SH-SY5Y (cell line): Measurements from ENCODE around the gene BPIFB4.

Experiments used
- GATA2 ChIP-seq: IDR thresholded peaks from 2 replicates; pipeline ENCODE4 v1.6.1; 2011; ENCODE audit warnings: mild to moderate bottlenecking, low read depth, low read length
- GATA3 ChIP-seq: IDR thresholded peaks from 2 replicates; pipeline ENCODE4 v1.6.1; 2011; ENCODE audit warnings: low read depth, mild to moderate bottlenecking, low read length, moderate library complexity

DNA sequence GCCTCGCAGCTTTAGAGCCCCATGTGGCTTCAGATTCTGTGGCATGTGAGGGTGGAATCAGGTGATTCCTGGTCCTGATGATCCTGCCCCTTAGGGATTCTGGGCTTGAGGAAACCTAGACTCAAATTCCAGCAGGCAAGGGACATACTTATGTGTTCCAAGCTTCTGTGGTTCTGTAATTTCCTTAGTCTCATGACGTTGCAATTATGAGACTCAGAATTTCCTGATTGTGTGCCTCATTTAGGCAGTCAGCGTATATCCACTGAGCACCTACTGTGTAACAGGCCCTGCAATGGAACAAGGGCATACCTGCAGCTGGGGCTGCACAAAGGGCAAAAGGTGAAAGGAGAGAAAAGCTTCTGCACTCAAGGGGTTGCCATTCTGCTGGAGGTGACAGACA is 11.6 kb upstream of the BPIFB4 start:
- TF ChIP-seq GATA2 (no peak), GATA3 (no peak)
